Posterior cingulate gyrus (tissue), 11 donors: ENCODE measurements around the gene FHIT.

Experiments
- DNase-seq, 10 donors: peaks; one replicate each; pipeline versions ENCODE4 v3.0.0 to v3.0.0-alpha.2; 2020 to 2021; ENCODE audit warnings: mixed read lengths in 3 of 10
- intact Hi-C: fragments of 100-400 bp; cut with DNase I; formaldehyde crosslinking; loops from one replicate; pipeline ENCODE4 v1.15.1; 2023

FHIT gene

GRCh38 chr3:60448696-60449095 is 802.6 kb downstream of the FHIT start:
- no peak for DNase-seq
- intact Hi-C loops, result no loop called here

GRCh38 chr3:60445446-60445845 is 805.8 kb downstream of the FHIT start:
- no peak for DNase-seq
- intact Hi-C loops, result no loop called here

- no peak for DNase-seq
Observed at GRCh38 chr3:60444898-60445437, 806.3 kb downstream of the FHIT start.

GRCh38 chr3:60440869-60441268 is 810.4 kb downstream of the FHIT start:
- no peak for DNase-seq
- intact Hi-C loops, result no loop called here

More at GRCh38 chr3:60444898-60445437, 806.3 kb downstream of the FHIT start:
- intact Hi-C loops, result no loop called here

GRCh38 chr3:60435941-60436650 is 815.2 kb downstream of the FHIT start:
- no peak for DNase-seq

GRCh38 chr3:60434950-60435349 is 816.3 kb downstream of the FHIT start:
- DNase-seq, result no peak
- intact Hi-C loops, result no loop called here

More at GRCh38 chr3:60435941-60436650, 815.2 kb downstream of the FHIT start:
- intact Hi-C loops, result no loop called here

- no peak for DNase-seq
- intact Hi-C loops, result no loop called here
Observed at GRCh38 chr3:60434323-60434722, 816.9 kb downstream of the FHIT start.

GRCh38 chr3:60431599-60431958 is 819.7 kb downstream of the FHIT start:
- DNase-seq, result no peak
- intact Hi-C loops, result no loop called here

- no peak for DNase-seq
- intact Hi-C loops, result no loop called here
Observed at GRCh38 chr3:60430205-60430604, 821.0 kb downstream of the FHIT start.

- intact Hi-C loops, result no loop called here
- no peak for DNase-seq
Observed at GRCh38 chr3:60427109-60427508, 824.1 kb downstream of the FHIT start.

- DNase-seq, result no peak
- intact Hi-C loops, result no loop called here
Observed at GRCh38 chr3:60424942-60425341, 826.3 kb downstream of the FHIT start.

GRCh38 chr3:60424034-60424433 is 827.2 kb downstream of the FHIT start:
- intact Hi-C loops, result no loop called here

GRCh38 chr3:60423556-60423955 is 827.7 kb downstream of the FHIT start:
- intact Hi-C loops, result no loop called here
- no peak for DNase-seq

More at GRCh38 chr3:60424034-60424433, 827.2 kb downstream of the FHIT start:
- no peak for DNase-seq

GRCh38 chr3:60421749-60422446 is 829.4 kb downstream of the FHIT start:
- intact Hi-C loops, result no loop called here
- no peak for DNase-seq

- no peak for DNase-seq
- intact Hi-C loops, result no loop called here
Observed at GRCh38 chr3:60417576-60417975, 833.7 kb downstream of the FHIT start.

- DNase-seq, result no peak
- intact Hi-C loops, result no loop called here
Observed at GRCh38 chr3:60414011-60414410, 837.2 kb downstream of the FHIT start.

- intact Hi-C loops, result no loop called here
- no peak for DNase-seq
Observed at GRCh38 chr3:60413551-60413950, 837.7 kb downstream of the FHIT start.

GRCh38 chr3:60403866-60404265 is 847.4 kb downstream of the FHIT start:
- intact Hi-C loops, result no loop called here
- DNase-seq, result no peak

GRCh38 chr3:60402931-60403330 is 848.3 kb downstream of the FHIT start:
- intact Hi-C loops, result no loop called here
- no peak for DNase-seq

GRCh38 chr3:60399861-60400845 is 851.1 kb downstream of the FHIT start:
- intact Hi-C loops, result no loop called here
- DNase-seq, result no peak

GRCh38 chr3:60399292-60399691 is 852.0 kb downstream of the FHIT start:
- no peak for DNase-seq
- intact Hi-C loops, result no loop called here
